Spleen (tissue), 7 donors: ENCODE measurements around the gene MX1.

Experiments
- CTCF ChIP-seq, 11 experiments: fragments of 200-600 bp in 7 of 11; fragments of 450-650 bp in 4 of 11; sonication (generic) in 4 of 11; IDR thresholded peaks in 8 of 11; conservative IDR thresholded peaks in 3 of 11; 1 replicate in 7 of 11; 2 replicates in 4 of 11; pipeline versions ENCODE4 v1.4.0 to v1.8.0; 2016 to 2021; ENCODE audit warnings: antibody characterized with exemption in 11 of 11, inconsistent platforms in 4 of 11, mild to moderate bottlenecking in 1 of 11
- POLR2A ChIP-seq, 3 donors: fragments of 450-650 bp; IDR thresholded peaks; one replicate each; pipeline ENCODE4 v1.5.1; 2017; ENCODE audit warnings: antibody characterized with exemption in 3 of 3, mild to moderate bottlenecking in 1 of 3
- POLR2AphosphoS5 ChIP-seq, 3 donors: sonication (generic); formaldehyde crosslinking; IDR thresholded peaks; one replicate each; pipeline ENCODE4 v1.5.1; 2017; ENCODE audit warnings: antibody characterized with exemption in 3 of 3
- donor health status: DM: no; HTN: no; CAD: no; lungs with moderate emphysema.
- donor health status: DM: no; HTN: no; CAD: no.
- donor health status: DM: no; HTN: no; CAD: no.

DNA sequence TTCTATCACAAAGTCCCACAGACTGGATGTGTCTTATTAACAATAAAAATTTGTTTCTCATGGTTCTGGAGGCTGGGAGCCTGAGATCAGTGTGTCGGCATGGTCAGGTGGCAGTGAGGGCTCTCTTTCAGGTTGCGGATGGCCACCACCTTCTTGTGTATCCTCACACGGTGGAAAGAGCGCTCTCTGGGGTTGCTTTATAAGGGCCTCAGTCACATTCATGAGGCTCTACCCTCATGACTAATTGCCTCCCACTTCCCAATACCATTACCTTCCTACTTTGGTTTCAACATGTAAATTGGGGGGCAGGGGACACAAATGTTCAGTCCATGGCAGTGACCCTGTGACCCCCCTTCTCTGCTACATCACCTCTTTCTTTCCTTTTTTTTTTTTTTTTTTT is 20.7 kb upstream of the MX1 start:
- TF ChIP-seq POLR2A (IDR thresholded peaks at IDR 0.05): no peak
- no peak for TF ChIP-seq CTCF (IDR thresholded peaks at IDR 0.05 in 8 of 11, conservative IDR thresholded peaks at IDR 0.05 in 3 of 11)
- TF ChIP-seq POLR2AphosphoS5 (IDR thresholded peaks at IDR 0.05): no peak
